Thoracic aorta (tissue), 2 donors: ENCODE measurements around the gene RNF148. TPM values are rescaled to one million over a fixed set of nuclear protein-coding genes. Genes with fewer than 3 reads are reported as not detected.

Experiments used
- ATAC-seq: fragments of 150-250 bp; one replicate; pipeline ENCODE4 v1.8.0; 2017; ENCODE audit warnings: low read depth; ENCODE audit not compliant: insufficient number of reproducible peaks, low FRiP score
- DNase-seq: peaks from one replicate; pipeline ENCODE4 v3.0.0-alpha.2; 2020; ENCODE audit warnings: low spot score
- H3K27ac ChIP-seq, 2 donors: fragments of 200-600 bp; sonication (generic); 1 replicate in 1 of 2; 2 replicates in 1 of 2; pipeline ENCODE4 v1.5.1; 2016; ENCODE audit warnings: mild to moderate bottlenecking in 2 of 2, moderate library complexity in 2 of 2
- H3K27me3 ChIP-seq: fragments of 200-600 bp; sonication (generic); replicated peaks from 2 replicates; pipeline ENCODE4 v1.6.0; 2016; ENCODE audit warnings: mild to moderate bottlenecking; ENCODE audit not compliant: insufficient read depth
- H3K36me3 ChIP-seq: fragments of 200-600 bp; sonication (generic); one replicate; pipeline ENCODE4 v1.5.1; 2016
- H3K4me1 ChIP-seq, 2 donors: fragments of 200-600 bp; sonication (generic); 1 replicate in 1 of 2; 2 replicates in 1 of 2; pipeline versions ENCODE4 v1.5.1 to v1.6.0; 2016; ENCODE audit warnings: low read depth in 2 of 2, mild to moderate bottlenecking in 1 of 2; ENCODE audit not compliant: control insufficient read depth in 1 of 2
- H3K4me3 ChIP-seq: fragments of 200-600 bp; sonication (generic); 2 replicates; pipeline ENCODE4 v1.5.1; 2016; ENCODE audit warnings: mild to moderate bottlenecking
- H3K9me3 ChIP-seq: fragments of 200-600 bp; sonication (generic); 2 replicates; pipeline ENCODE4 v1.5.1; 2016
- total RNA-seq, 2 donors: library from RNA; depleted of rRNA; stranded (reverse); fragments of >200 nt; gene quantifications; one replicate each; pipeline versions ENCODE4 v1.1.0 to v1.2.3, GENCODE V29; 2016
- TF ChIP-seq, protein P1 (sequence below): fragments of 200-600 bp; sonication (generic); IDR thresholded peaks from one replicate; pipeline ENCODE4 v1.5.1; 2019; ENCODE audit warnings: antibody characterized with exemption

The RNF148 gene
- total RNA-seq, 2 donors from 2014 or later = 0.27 to 3.5 TPM

DNA sequence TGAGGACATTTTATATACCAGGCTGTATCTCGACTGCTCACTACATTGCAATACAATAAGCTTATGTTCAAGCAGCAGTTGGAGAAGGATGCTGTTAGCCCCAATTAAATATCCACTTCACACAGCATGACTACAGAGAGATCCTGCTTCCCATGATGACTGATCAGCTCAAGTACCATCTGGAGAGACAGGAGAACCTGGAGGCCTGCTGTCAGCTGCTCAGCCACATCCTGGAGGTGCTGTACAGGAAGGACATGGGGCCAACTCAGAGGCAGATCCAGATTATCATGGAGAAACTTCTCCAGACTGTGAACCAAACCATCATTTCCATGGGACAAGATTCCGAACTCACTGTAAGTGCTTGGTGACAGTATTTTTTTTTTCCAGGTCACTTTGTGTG is 26.3 kb downstream of the RNF148 start:
- DNase-seq (no peak), ATAC-seq (no peak)
- no peak overlapping the region for H3K4me3 ChIP-seq
- TF ChIP-seq, protein P1, sequence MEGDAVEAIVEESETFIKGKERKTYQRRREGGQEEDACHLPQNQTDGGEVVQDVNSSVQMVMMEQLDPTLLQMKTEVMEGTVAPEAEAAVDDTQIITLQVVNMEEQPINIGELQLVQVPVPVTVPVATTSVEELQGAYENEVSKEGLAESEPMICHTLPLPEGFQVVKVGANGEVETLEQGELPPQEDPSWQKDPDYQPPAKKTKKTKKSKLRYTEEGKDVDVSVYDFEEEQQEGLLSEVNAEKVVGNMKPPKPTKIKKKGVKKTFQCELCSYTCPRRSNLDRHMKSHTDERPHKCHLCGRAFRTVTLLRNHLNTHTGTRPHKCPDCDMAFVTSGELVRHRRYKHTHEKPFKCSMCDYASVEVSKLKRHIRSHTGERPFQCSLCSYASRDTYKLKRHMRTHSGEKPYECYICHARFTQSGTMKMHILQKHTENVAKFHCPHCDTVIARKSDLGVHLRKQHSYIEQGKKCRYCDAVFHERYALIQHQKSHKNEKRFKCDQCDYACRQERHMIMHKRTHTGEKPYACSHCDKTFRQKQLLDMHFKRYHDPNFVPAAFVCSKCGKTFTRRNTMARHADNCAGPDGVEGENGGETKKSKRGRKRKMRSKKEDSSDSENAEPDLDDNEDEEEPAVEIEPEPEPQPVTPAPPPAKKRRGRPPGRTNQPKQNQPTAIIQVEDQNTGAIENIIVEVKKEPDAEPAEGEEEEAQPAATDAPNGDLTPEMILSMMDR = no peak
- H3K9me3 ChIP-seq = no peaks in the 10 kb centered on the region
- H3K27me3 ChIP-seq = no peaks in the 10 kb centered on the region
- H3K27ac ChIP-seq = no peak overlapping the region
- peaks cover 0 to 13% of the 10 kb centered on the region in 2 donors for H3K4me1 ChIP-seq
- no peaks in the 10 kb centered on the region for H3K36me3 ChIP-seq

DNA sequence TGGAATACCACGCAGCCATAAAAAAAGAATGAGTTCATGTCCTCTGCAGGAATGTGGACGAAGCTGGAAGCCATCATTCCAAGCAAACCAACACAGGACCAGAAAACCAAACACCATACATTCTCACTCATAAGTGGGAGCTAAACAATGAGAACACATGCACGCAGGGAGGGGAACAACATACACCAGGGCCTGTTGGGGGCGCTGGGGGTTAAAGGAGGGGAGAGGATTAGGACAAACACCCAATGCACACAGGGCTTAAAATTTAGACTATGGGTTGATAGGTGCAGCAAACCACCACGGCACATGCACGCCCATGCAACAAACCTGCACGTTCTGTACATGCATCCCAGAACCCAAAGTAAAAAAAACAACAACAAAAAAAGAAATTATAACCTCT is 27.1 kb downstream of the RNF148 start:
- no peak for ATAC-seq
- TF ChIP-seq, protein P1 = no peak
- no peak overlapping the region for H3K27ac ChIP-seq

DNA sequence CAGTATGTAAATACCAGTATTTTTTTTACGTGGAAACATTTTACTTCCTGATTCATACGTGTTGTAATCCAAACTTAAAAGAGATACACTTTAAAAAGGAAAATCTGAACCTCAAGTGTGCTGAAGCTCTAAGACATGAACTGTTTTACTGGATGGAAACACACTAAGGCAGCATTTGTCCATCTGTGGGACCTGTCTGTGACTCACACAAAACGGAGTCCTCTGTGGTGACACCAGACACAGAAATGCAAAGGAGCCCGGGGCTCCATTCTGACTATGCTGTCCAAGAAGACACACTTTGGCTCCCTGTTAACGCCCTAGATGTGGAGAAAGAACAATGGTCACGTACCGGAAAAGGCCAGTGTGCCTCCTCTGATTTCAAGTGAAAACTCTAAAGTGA is 27.7 kb downstream of the RNF148 start:
- Histone ChIP-seq H3K4me1 (peaks cover 0 to 13% of the 10 kb centered on the region in 2 donors), H3K27me3 (no peaks in the 10 kb centered on the region), H3K9me3 (no peaks in the 10 kb centered on the region), H3K4me3 (peak overlapping the region; percentile 49), H3K27ac (no peak overlapping the region), H3K36me3 (no peaks in the 10 kb centered on the region)
- no peak for DNase-seq
- TF ChIP-seq, protein P1 = no peak
- ATAC-seq = no peak

More for the DNA sequence above, 27.1 kb downstream of the RNF148 start:
- DNase-seq = no peak
- Histone ChIP-seq H3K4me1 (peaks cover 0 to 13% of the 10 kb centered on the region in 2 donors), H3K9me3 (no peaks in the 10 kb centered on the region), H3K4me3 (no peak overlapping the region), H3K36me3 (no peaks in the 10 kb centered on the region), H3K27me3 (no peaks in the 10 kb centered on the region)

DNA sequence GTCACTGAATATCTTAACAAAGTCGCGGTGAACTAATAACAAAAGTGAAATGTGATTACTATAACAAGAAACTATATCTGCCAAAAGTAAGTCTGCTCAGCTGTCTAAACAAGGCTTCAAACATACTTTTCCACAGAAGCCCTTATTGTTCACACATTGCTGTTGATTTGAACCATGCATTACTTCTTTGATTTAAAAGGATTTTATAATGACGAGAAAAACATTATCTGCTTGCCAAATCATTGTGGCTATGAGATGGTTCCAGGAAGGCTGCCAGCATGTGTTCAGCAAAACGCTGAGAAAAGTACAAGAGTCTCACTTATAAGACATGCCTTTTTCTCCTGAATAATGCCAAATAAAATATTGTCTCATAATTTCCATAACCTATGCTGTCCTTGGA is 28.2 kb downstream of the RNF148 start:
- DNase-seq (no peak), ATAC-seq (no peak)
- TF ChIP-seq, protein P1 = no peak
- no peaks in the 10 kb centered on the region for H3K36me3 ChIP-seq
- H3K4me3 ChIP-seq = peak overlapping the region; percentile 49
- peaks cover 0 to 13% of the 10 kb centered on the region in 2 donors for H3K4me1 ChIP-seq
- no peaks in the 10 kb centered on the region for H3K9me3 ChIP-seq
- H3K27ac ChIP-seq = no peak overlapping the region
- no peaks in the 10 kb centered on the region for H3K27me3 ChIP-seq

DNA sequence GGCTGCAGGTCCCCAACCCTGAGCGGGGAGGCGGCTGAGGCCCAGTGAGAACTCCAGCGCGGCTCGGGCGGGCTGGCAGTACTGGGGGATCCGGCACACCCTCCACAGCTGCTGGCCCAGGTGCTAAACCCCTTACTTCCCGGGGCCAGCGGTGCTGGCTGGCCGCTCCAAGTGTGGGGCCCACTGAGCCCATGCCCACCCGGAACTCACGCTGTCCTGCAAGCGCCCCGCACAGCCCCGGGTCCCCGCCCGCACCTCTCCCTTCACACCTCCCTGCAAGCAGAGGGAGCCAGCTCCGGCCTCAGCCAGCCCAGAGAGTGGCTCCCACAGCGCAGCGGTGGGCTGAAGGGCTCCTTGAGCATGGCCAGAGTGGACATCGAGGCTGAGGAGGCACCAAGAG is 28.8 kb downstream of the RNF148 start:
- H3K9me3 ChIP-seq = no peaks in the 10 kb centered on the region
- H3K36me3 ChIP-seq = no peaks in the 10 kb centered on the region
- peak overlapping the region; percentile 49 for H3K4me3 ChIP-seq
- ATAC-seq (no peak), DNase-seq (no peak)
- peaks cover 0 to 13% of the 10 kb centered on the region in 2 donors for H3K4me1 ChIP-seq
- H3K27ac ChIP-seq = no peak overlapping the region
- TF ChIP-seq, protein P1 = no peak
- H3K27me3 ChIP-seq = no peaks in the 10 kb centered on the region
